GM23248 (cell line): ENCODE data around the gene DISP2.

Experiments used
- EZH2 ChIP-seq: fragments of 200-600 bp; sonication (generic); IDR thresholded peaks from 2 replicates; pipeline ENCODE4 v1.6.1; 2018; ENCODE audit warnings: antibody characterized with exemption, mild to moderate bottlenecking; ENCODE audit not compliant: insufficient read depth, poor library complexity, severe bottlenecking
- EZH2phosphoT487 ChIP-seq: fragments of 200-600 bp; sonication (generic); IDR thresholded peaks from 2 replicates; pipeline ENCODE4 v1.6.1; 2018; ENCODE audit warnings: antibody characterized with exemption, moderate library complexity, mild to moderate bottlenecking, low read depth; ENCODE audit not compliant: insufficient read depth

- no peak for TF ChIP-seq EZH2phosphoT487
- TF ChIP-seq EZH2: no peak
These were observed 13.8 kb upstream of the DISP2 start for GRCh38 chr15:40344217-40344616.
